GM12865 (cell line): ENCODE measurements around the gene LRFN2.

Source experiments
- DNase-seq: peaks from one replicate; pipeline ENCODE4 v3.0.0; 2010; ENCODE audit warnings: low read depth
- H3K4me3 ChIP-seq: 2 replicates; pipeline ENCODE4 v1.5.1; 2011; ENCODE audit warnings: mild to moderate bottlenecking, low read depth, low read length, control low read depth
- CTCF ChIP-seq: IDR thresholded peaks from 2 replicates; pipeline ENCODE4 v1.5.1; 2011; ENCODE audit warnings: low read length, control low read depth, low read depth, inconsistent platforms; ENCODE audit not compliant: insufficient read depth; ENCODE audit errors: missing control alignments

Gene LRFN2

GRCh38 chr6:40359808-40360207 is 227.4 kb downstream of the LRFN2 start:
- no peak for TF ChIP-seq CTCF
- H3K4me3 ChIP-seq: no peak overlapping the region
- DNase-seq: no peak

- DNase-seq: no peak
- no peak for TF ChIP-seq CTCF
Measured at GRCh38 chr6:40358473-40359460, 228.4 kb downstream of the LRFN2 start.

GRCh38 chr6:40356242-40356910 is 230.8 kb downstream of the LRFN2 start:
- no peak overlapping the region for H3K4me3 ChIP-seq
- no peak for TF ChIP-seq CTCF
- DNase-seq: no peak

More at GRCh38 chr6:40358473-40359460, 228.4 kb downstream of the LRFN2 start:
- no peak overlapping the region for H3K4me3 ChIP-seq

- DNase-seq: no peak
- TF ChIP-seq CTCF: no peak
Measured at GRCh38 chr6:40355532-40355931, 231.6 kb downstream of the LRFN2 start.

GRCh38 chr6:40355066-40355465 is 232.1 kb downstream of the LRFN2 start:
- no peak for DNase-seq
- no peak for TF ChIP-seq CTCF

More at GRCh38 chr6:40355532-40355931, 231.6 kb downstream of the LRFN2 start:
- H3K4me3 ChIP-seq: no peak overlapping the region

GRCh38 chr6:40353967-40354452 is 233.2 kb downstream of the LRFN2 start:
- DNase-seq: no peak
- no peak overlapping the region for H3K4me3 ChIP-seq
- no peak for TF ChIP-seq CTCF

More at GRCh38 chr6:40355066-40355465, 232.1 kb downstream of the LRFN2 start:
- H3K4me3 ChIP-seq: no peak overlapping the region
